GM12878 (cell line): ENCODE results near the gene PYGB. TPM values are rescaled to one million over a fixed set of nuclear protein-coding genes. Genes with fewer than 3 reads are reported as not detected.

Experiments
- ATAC-seq: fragments of 200-7000 bp; cut with Tn5 transposase; 3 replicates; pipeline ENCODE4 v1.9.1; 2020; ENCODE audit warnings: mild to moderate bottlenecking, moderate library complexity
- BruUV-seq: library from RNA; stranded (reverse); fragments of 400-500 nt; replicated peaks from 2 replicates; lab custom pipeline; 2021; lab: Mats Ljungman, UMichigan
- CTCF ChIA-PET: fragments of 300-600 bp; sonication (Branson Sonifier 250); formaldehyde crosslinking; extraction: SDS; loops from one replicate; lab custom pipeline; 2021; ENCODE audit warnings: inconsistent platforms; lab: Yijun Ruan, JAX
- POLR2A ChIA-PET: fragments of 350-600 bp; formaldehyde crosslinking; extraction: SDS; loops from one replicate; lab custom pipeline; 2021; ENCODE audit warnings: inconsistent platforms; lab: Charles Lee
- RAD21 ChIA-PET: fragments of 300-600 bp; sonication (Branson Sonifier 250); formaldehyde crosslinking; loops from one replicate; lab custom pipeline; 2023; ENCODE audit warnings: antibody characterized with exemption; ENCODE audit not compliant: unreplicated experiment; lab: Charles Lee
- SMC1A ChIA-PET: fragments of 300-600 bp; sonication (Branson Sonifier 250); formaldehyde crosslinking; loops from one replicate; lab custom pipeline; 2023; ENCODE audit not compliant: unreplicated experiment, uncharacterized antibody; lab: Charles Lee
- DNase-seq: peaks from one replicate; pipeline ENCODE4 v3.0.0-alpha.2; 2011; ENCODE audit warnings: low read depth, low spot score
- FAIRE-seq: peaks from 3 replicates; lab custom pipeline; 2011; peaks lifted over from hg19 to GRCh38; lab: Jason Lieb, UNC
- H2AFZ ChIP-seq: 2 replicates; pipeline ENCODE4 v1.6.0; 2011; ENCODE audit warnings: low read depth, low read length, control low read depth; ENCODE audit not compliant: control insufficient read depth
- H3K27ac ChIP-seq: 2 replicates; pipeline ENCODE4 v1.5.1; 2011; ENCODE audit warnings: control low read depth; ENCODE audit not compliant: control insufficient read depth, insufficient read depth
- H3K27me3 ChIP-seq, 2 experiments: replicated peaks in 1 of 2; 2 replicates each; pipeline versions ENCODE4 v1.6.0 to v1.6.1; 2011; ENCODE audit warnings: low read length in 1 of 2; ENCODE audit not compliant: control insufficient read depth in 2 of 2, insufficient read depth in 2 of 2
- H3K36me3 ChIP-seq, 2 experiments: 2 replicates each; pipeline ENCODE4 v1.5.1; 2011; ENCODE audit warnings: low read length in 1 of 2; ENCODE audit not compliant: control insufficient read depth in 2 of 2, insufficient read depth in 2 of 2
- H3K4me1 ChIP-seq: 2 replicates; pipeline ENCODE4 v1.6.1; 2011; ENCODE audit warnings: mild to moderate bottlenecking, low read length, moderate library complexity, mixed read lengths; ENCODE audit not compliant: control insufficient read depth, insufficient read depth
- H3K4me2 ChIP-seq: 2 replicates; pipeline ENCODE4 v1.6.0; 2011; ENCODE audit warnings: control low read depth; ENCODE audit not compliant: control insufficient read depth, insufficient read depth
- H3K4me3 ChIP-seq: fragments of 200-600 bp; sonication (generic); 2 replicates; pipeline ENCODE4 v1.5.1; 2016
- H3K79me2 ChIP-seq: 2 replicates; pipeline ENCODE4 v1.6.0; 2011; ENCODE audit warnings: low read length; ENCODE audit not compliant: control insufficient read depth, insufficient read depth
- H3K9ac ChIP-seq: 2 replicates; pipeline ENCODE4 v1.8.0; 2011; ENCODE audit warnings: low read length, control low read depth, mixed read lengths; ENCODE audit not compliant: control insufficient read depth, insufficient read depth
- H3K9me3 ChIP-seq: replicated peaks from 3 replicates; pipeline ENCODE4 v1.5.1; 2011; ENCODE audit warnings: mild to moderate bottlenecking, low read length; ENCODE audit not compliant: control insufficient read depth, insufficient read depth
- H4K20me1 ChIP-seq: 2 replicates; pipeline ENCODE4 v1.6.0; 2011; ENCODE audit not compliant: control insufficient read depth, insufficient read depth
- BCL11A ChIP-seq: IDR thresholded peaks from 2 replicates; pipeline ENCODE4 v1.6.1; 2011; ENCODE audit warnings: low read depth, low read length
- DPF2 ChIP-seq: fragments of 450-650 bp; IDR thresholded peaks from 2 replicates; pipeline ENCODE4 v1.6.1; 2017; ENCODE audit warnings: mild to moderate bottlenecking
- EGR1 ChIP-seq, 2 experiments: IDR thresholded peaks; 1 replicate in 1 of 2; 2 replicates in 1 of 2; pipeline ENCODE4 v1.6.1; 2011 to 2012; ENCODE audit warnings: low read depth in 2 of 2, low read length in 2 of 2, borderline replicate concordance in 1 of 2, mild to moderate bottlenecking in 1 of 2, moderate library complexity in 1 of 2
- EP300 ChIP-seq, 2 experiments: fragments of 150-350 bp in 1 of 2; IDR thresholded peaks; 2 replicates each; pipeline ENCODE4 v1.6.1; 2011 to 2012; ENCODE audit warnings: low read depth in 2 of 2, low read length in 2 of 2, borderline replicate concordance in 1 of 2, improper control_type of control experiment in 1 of 2, inconsistent platforms in 1 of 2; ENCODE audit not compliant: control insufficient read depth in 1 of 2
- GATAD2B ChIP-seq: fragments of 450-650 bp; conservative IDR thresholded peaks from 2 replicates; pipeline ENCODE4 v1.6.1; 2017; ENCODE audit warnings: low read depth, mild to moderate bottlenecking, moderate library complexity
- NFIC ChIP-seq: IDR thresholded peaks from 2 replicates; pipeline ENCODE4 v1.6.1; 2012; ENCODE audit warnings: low read depth, mild to moderate bottlenecking, inconsistent platforms, low read length, moderate library complexity
- POLR2AphosphoS5 ChIP-seq: IDR thresholded peaks from 2 replicates; pipeline ENCODE4 v1.6.1; 2011; ENCODE audit warnings: mild to moderate bottlenecking, low read length, inconsistent platforms
- POU2F2 ChIP-seq: IDR thresholded peaks from 3 replicates; pipeline ENCODE4 v1.6.1; 2011; ENCODE audit warnings: low read depth, mild to moderate bottlenecking, low read length, borderline replicate concordance
- RFX5 ChIP-seq: IDR thresholded peaks from 2 replicates; pipeline ENCODE4 v1.6.1; 2011; ENCODE audit warnings: low read depth, low read length, improper control_type of control experiment
- SIN3A ChIP-seq: IDR thresholded peaks from 2 replicates; pipeline ENCODE4 v1.6.1; 2012; ENCODE audit warnings: low read depth, low read length, improper control_type of control experiment
- SPI1 ChIP-seq: IDR thresholded peaks from 2 replicates; pipeline ENCODE4 v1.6.1; 2011; ENCODE audit warnings: low read depth, mild to moderate bottlenecking, low read length, moderate library complexity, borderline replicate concordance; ENCODE audit not compliant: insufficient read depth
- SUPT20H ChIP-seq: IDR thresholded peaks from 2 replicates; pipeline ENCODE4 v1.6.1; 2011; ENCODE audit warnings: low read depth, mild to moderate bottlenecking, low read length, moderate library complexity, borderline replicate concordance; ENCODE audit not compliant: control insufficient read depth
- WGBS: methylation state at CpG from one replicate; pipeline ENCODE4 v1.1.6; 2016; ENCODE audit warnings: low lambda C conversion rate; ENCODE audit not compliant: insufficient replicate concordance, insufficient coverage; ENCODE audit errors: missing lambda C conversion rate; 5-methylcytosine and 5-hydroxymethylcytosine counted together
- in situ Hi-C: fragments of 300-500 bp; cut with MboI; formaldehyde crosslinking; loops from 9 replicates; pipeline ENCODE4 v1.14.3; 2018; ENCODE audit warnings: mixed read lengths
- intact Hi-C: fragments of 100-400 bp; cut with micrococcal nuclease; formaldehyde crosslinking; loops from one replicate; pipeline ENCODE4 v1.14.2; 2022; ENCODE audit not compliant: unreplicated experiment
- polyA plus RNA-seq, 11 experiments: library from polyadenylated mRNA; depleted of rRNA in 4 of 11; unstranded in 6 of 11; stranded (reverse) in 5 of 11; fragments of >200 nt; fragmentation: Nextera tagmentation in 4 of 11; fragmentation: Illumina TruSeq in 1 of 11; extraction: Ambion mirVana in 4 of 11; extraction: Trizol in 1 of 11; gene quantifications; 1 replicate in 1 of 11; 2 replicates in 10 of 11; pipeline versions ENCODE4 v1.2.1 to v1.2.3, GENCODE V29; 2011 to 2016; ENCODE audit warnings: inconsistent platforms in 2 of 11, missing spikeins in 2 of 11, low read depth in 1 of 11
- total RNA-seq, 4 experiments: library from RNA; depleted of rRNA in 3 of 4; stranded (reverse); fragments of >200 nt in 3 of 4; fragmentation: Illumina TruSeq in 1 of 4; extraction: Trizol in 1 of 4; gene quantifications; 2 replicates each; pipeline versions ENCODE4 v1.2.1 to v1.2.3, GENCODE V29; 2013 to 2021

PYGB gene
- total and polyA plus RNA-seq, 10 of the 15 experiments (the other 5 are each of a cell fraction or from before 2014, with no cell fraction given), result 0.34 to 33.5 (median 21.8) TPM

- in situ Hi-C loops, result no loop called here
- no TSS peak for BruUV-seq
- H3K9ac ChIP-seq, result no peak overlapping the region
Measured at GRCh38 chr20:25244976-25245375, 2.9 kb upstream of the PYGB start.

GRCh38 chr20:25245461-25245860 is 2.4 kb upstream of the PYGB start:
- no peak overlapping the region for H3K4me3 ChIP-seq
- FAIRE-seq, result no peak
- RAD21 ChIA-PET, result interaction anchor here (0.9 kb wide), 1 partner anchor 252 kb away, joined by 3 read pairs; no protein-coding TSS in a partner anchor
- no peak overlapping the region for H3K9ac ChIP-seq
- TF ChIP-seq POU2F2 (no peak), RFX5 (no peak), GATAD2B (no peak), SIN3A (no peak), NFIC (no peak), SPI1 (no peak), EGR1 (IDR thresholded peaks at IDR 0.05; ENCODE audit: borderline replicate concordance in 1 of 2, low read depth in 2 of 2, low read length in 2 of 2) (no peak), POLR2AphosphoS5 (no peak), DPF2 (no peak)
- TF ChIP-seq, all 136 proteins: peak for 0
- no peak overlapping the region for H3K4me2 ChIP-seq
- H3K27me3 ChIP-seq, result no peaks in the 10 kb centered on the region
- WGBS, result 91% methylated on average over 1 of the region's 1 CpG
- ATAC-seq, result no peak
- peaks cover 18% of the 10 kb centered on the region for H3K79me2 ChIP-seq
- in situ Hi-C loops, result no loop called here
- intact Hi-C loops, result loop anchor here (5.0 to 10.0 kb wide), 2 partner anchors 51 to 152 kb away; partner anchors contain the start of gene ENTPD6
- BruUV-seq, result no TSS peak
- no peaks in the 10 kb centered on the region for H4K20me1 ChIP-seq
- H3K27ac ChIP-seq, result no peak overlapping the region
- SMC1A ChIA-PET, result interaction anchor here (1.3 to 3.1 kb wide), 2 partner anchors 41 to 50 kb away, joined by 3 to 11 read pairs; partner anchors contain the start of gene ENTPD6
- POLR2A ChIA-PET, result no interaction called here
- no peaks in the 10 kb centered on the region for H3K36me3 ChIP-seq
- CTCF ChIA-PET, result interaction anchor here (1.0 kb wide), 1 partner anchor 154 kb away, joined by 3 read pairs; no protein-coding TSS in a partner anchor
- no peaks in the 10 kb centered on the region for H3K9me3 ChIP-seq
- no peak for DNase-seq
- no peak overlapping the region for H2AFZ ChIP-seq
- peaks cover 17% of the 10 kb centered on the region for H3K4me1 ChIP-seq

More at GRCh38 chr20:25244976-25245375, 2.9 kb upstream of the PYGB start:
- ATAC-seq (no peak), FAIRE-seq (no peak), DNase-seq (no peak)
- Histone ChIP-seq H3K27me3 (no peaks in the 10 kb centered on the region), H3K36me3 (no peaks in the 10 kb centered on the region), H3K4me3 (no peak overlapping the region), H3K4me1 (peaks cover 17% of the 10 kb centered on the region), H4K20me1 (no peaks in the 10 kb centered on the region), H3K9me3 (no peaks in the 10 kb centered on the region), H3K4me2 (no peak overlapping the region), H3K79me2 (peaks cover 13% of the 10 kb centered on the region), H3K27ac (no peak overlapping the region), H2AFZ (no peak overlapping the region)
- WGBS, result 96% methylated on average over 5 of the region's 5 CpGs
- TF ChIP-seq EP300 (IDR thresholded peaks at IDR 0.05; ENCODE audit: borderline replicate concordance in 1 of 2, control insufficient read depth in 1 of 2, low read depth in 2 of 2, low read length in 2 of 2) (no peak), POLR2AphosphoS5 (no peak), BCL11A (no peak), SUPT20H (no peak)
- ChIA-PET CTCF (interaction anchor here (1.0 kb wide), 1 partner anchor 154 kb away, joined by 3 read pairs; no protein-coding TSS in a partner anchor), POLR2A (no interaction called here), SMC1A (interaction anchor here (3.1 kb wide), 1 partner anchor 41 kb away, joined by 11 read pairs; no protein-coding TSS in a partner anchor), RAD21 (no interaction called here)
- intact Hi-C loops, result loop anchor here (5.0 to 10.0 kb wide), 2 partner anchors 50 to 152 kb away; partner anchors contain the start of gene ENTPD6
